Naive thymus-derived CD8-positive, alpha-beta T cell (primary cell): Measurements from ENCODE around the gene BLID. TPM values are rescaled to one million over a fixed set of nuclear protein-coding genes. Genes with fewer than 3 reads are reported as not detected.

Experiments
- ATAC-seq, 2 donors: fragments of 150-1000 bp; cut with Tn5 transposase in 1 of 2; sonication (Bioruptor Pico), chemical (Tn5 transposase) in 1 of 2; 1 replicate in 1 of 2; 2 replicates in 1 of 2; pipeline ENCODE4 v1.10.0; 2021; ENCODE audit warnings: mild to moderate bottlenecking in 2 of 2, moderate library complexity in 2 of 2
- POLR2A ChIA-PET: fragments of 350-600 bp; sonication (Branson Sonifier 250); formaldehyde crosslinking; loops from one replicate; lab custom pipeline; 2021; ENCODE audit warnings: antibody characterized with exemption; lab: Charles Lee
- DNase-seq, 10 donors: peaks; one replicate each; pipeline versions ENCODE4 v3.0.0 to v3.0.0-alpha.2; 2020 to 2022
- H3K27ac Mint-ChIP-seq, 10 donors: one replicate each; pipeline ENCODE4 v1.8.0; 2020 to 2022; ENCODE audit warnings: mild to moderate bottlenecking in 10 of 10, mixed read lengths in 10 of 10, moderate library complexity in 4 of 10, inconsistent platforms in 1 of 10
- H3K27me3 Mint-ChIP-seq, 5 donors: one replicate each; pipeline ENCODE4 v1.8.0; 2021 to 2022; ENCODE audit warnings: mixed read lengths in 5 of 5
- H3K36me3 Mint-ChIP-seq, 3 donors: one replicate each; pipeline ENCODE4 v1.8.0; 2020 to 2022; ENCODE audit warnings: mixed read lengths in 3 of 3, mild to moderate bottlenecking in 2 of 3, inconsistent platforms in 1 of 3
- H3K4me1 Mint-ChIP-seq, 4 donors: one replicate each; pipeline ENCODE4 v1.8.0; 2021 to 2022; ENCODE audit warnings: mixed read lengths in 4 of 4
- H3K4me3 Mint-ChIP-seq, 10 donors: one replicate each; pipeline ENCODE4 v1.8.0; 2020 to 2022; ENCODE audit warnings: mild to moderate bottlenecking in 10 of 10, mixed read lengths in 10 of 10, moderate library complexity in 6 of 10, inconsistent platforms in 1 of 10
- H3K9me3 Mint-ChIP-seq, 9 donors: one replicate each; pipeline ENCODE4 v1.8.0; 2020 to 2022; ENCODE audit warnings: mixed read lengths in 9 of 9, mild to moderate bottlenecking in 3 of 9, inconsistent platforms in 1 of 9, moderate library complexity in 1 of 9
- polyA plus RNA-seq, 3 donors: library from polyadenylated mRNA; unstranded; fragments of 300-500 nt; fragmentation: Illumina TruSeq; gene quantifications; one replicate each; pipeline ENCODE4 v1.2.3, GENCODE V29; 2021
- total RNA-seq, 8 experiments: library from RNA in 2 of 8; stranded (reverse) in 2 of 8; gene quantifications; one replicate each; pipeline ENCODE4 v1.2.3 and lab custom pipeline; 2021 to 2026

The BLID gene
- total and polyA plus RNA-seq, 5 experiments from 2014 or later, result not detected

GRCh38 chr11:122108828-122109227 is 7.2 kb downstream of the BLID start:
- Mint-ChIP-seq H3K36me3 (no peaks in the 10 kb centered on the region), H3K27ac (no peak overlapping the region), H3K27me3 (peaks cover 16 to 52% (median 26%) of the 10 kb centered on the region in 5 donors), H3K4me1 (no peaks in the 10 kb centered on the region), H3K9me3 (peaks cover 0 to 16% (median 1%) of the 10 kb centered on the region in 9 donors), H3K4me3 (no peak overlapping the region)
- POLR2A ChIA-PET, result no interaction called here
- no peak for ATAC-seq
- DNase-seq, result no peak

DNA sequence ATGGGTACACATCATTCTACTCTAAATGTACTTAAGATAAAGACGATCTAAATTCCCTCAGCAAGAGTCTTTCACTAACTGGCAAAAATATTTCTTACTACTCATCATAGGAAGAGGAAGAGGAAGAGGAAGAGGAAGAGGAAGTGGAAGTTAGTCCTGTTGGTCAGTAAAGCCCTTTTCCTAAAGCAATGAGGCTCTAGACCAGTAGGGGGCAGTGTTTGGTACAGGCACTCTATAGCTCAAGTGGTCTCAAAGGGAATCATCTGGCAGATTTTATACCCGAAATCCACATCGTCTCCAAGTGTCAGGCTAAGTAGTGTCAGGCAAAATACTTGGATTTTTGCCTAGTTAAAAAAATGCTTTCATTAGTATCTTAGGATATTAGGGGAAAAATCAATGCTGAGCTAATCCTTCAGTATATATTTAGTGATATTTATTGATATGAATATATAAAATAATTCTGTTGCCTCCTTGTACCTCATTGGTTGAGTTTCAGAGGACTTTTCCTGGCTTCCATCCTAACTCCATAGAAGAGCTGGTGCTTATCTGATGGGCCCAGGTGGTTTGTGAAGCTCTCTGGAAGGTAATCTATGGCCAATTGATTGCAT is 7.7 kb downstream of the BLID start:
- ATAC-seq (no peak), DNase-seq (no peak)
- Mint-ChIP-seq H3K9me3 (peaks cover 0 to 16% (median 1%) of the 10 kb centered on the region in 9 donors), H3K27me3 (peaks cover 16 to 53% (median 26%) of the 10 kb centered on the region in 5 donors), H3K27ac (no peak overlapping the region), H3K36me3 (no peaks in the 10 kb centered on the region), H3K4me3 (no peak overlapping the region), H3K4me1 (no peaks in the 10 kb centered on the region)
- POLR2A ChIA-PET, result no interaction called here

DNA sequence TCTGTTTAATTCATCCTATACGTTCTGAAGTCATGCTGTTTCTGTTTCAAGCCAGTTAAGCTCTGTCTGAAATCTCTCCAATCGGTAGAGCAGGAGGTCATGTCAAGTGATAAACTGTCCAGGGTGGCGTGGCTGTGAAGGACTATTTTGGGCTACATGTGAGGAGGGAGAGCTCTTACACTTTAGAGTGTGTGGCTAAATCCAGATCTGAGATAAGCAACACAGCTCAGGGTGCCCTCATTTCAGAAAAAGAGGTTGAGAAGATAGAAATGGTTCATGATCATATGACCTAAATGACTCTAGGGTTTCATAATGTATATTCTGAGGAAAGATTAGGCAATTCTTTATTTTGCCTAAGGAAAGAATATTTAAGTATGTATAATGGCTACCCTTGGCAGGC is 8.4 kb downstream of the BLID start:
- Mint-ChIP-seq H3K4me3 (no peak overlapping the region), H3K36me3 (no peaks in the 10 kb centered on the region), H3K27ac (no peak overlapping the region), H3K9me3 (peaks cover 0 to 14% (median 1%) of the 10 kb centered on the region in 9 donors), H3K4me1 (no peaks in the 10 kb centered on the region), H3K27me3 (peaks cover 16 to 53% (median 25%) of the 10 kb centered on the region in 5 donors)
- no peak for DNase-seq
- POLR2A ChIA-PET, result no interaction called here
- ATAC-seq, result no peak

GRCh38 chr11:122107045-122107444 is 9.0 kb downstream of the BLID start:
- no peak overlapping the region for H3K4me3 Mint-ChIP-seq

GRCh38 chr11:122105044-122105758 is 10.8 kb downstream of the BLID start:
- H3K36me3 Mint-ChIP-seq, result no peaks in the 10 kb centered on the region
- no peak overlapping the region for H3K4me3 Mint-ChIP-seq
- no peak for DNase-seq

More at GRCh38 chr11:122107045-122107444, 9.0 kb downstream of the BLID start:
- POLR2A ChIA-PET, result no interaction called here
- no peak overlapping the region for H3K27ac Mint-ChIP-seq
- no peak for ATAC-seq
- no peaks in the 10 kb centered on the region for H3K36me3 Mint-ChIP-seq
- H3K27me3 Mint-ChIP-seq, result peaks cover 16 to 53% (median 25%) of the 10 kb centered on the region in 5 donors
- peaks cover 0 to 14% (median 1%) of the 10 kb centered on the region in 9 donors for H3K9me3 Mint-ChIP-seq
- DNase-seq, result no peak
- no peaks in the 10 kb centered on the region for H3K4me1 Mint-ChIP-seq

GRCh38 chr11:122104341-122104740 is 11.7 kb downstream of the BLID start:
- Mint-ChIP-seq H3K4me1 (peaks cover 0 to 12% (median 7%) of the 10 kb centered on the region in 4 donors), H3K27me3 (peaks cover 27 to 44% (median 32%) of the 10 kb centered on the region in 5 donors)
- no peak for ATAC-seq

More at GRCh38 chr11:122105044-122105758, 10.8 kb downstream of the BLID start:
- no peak for ATAC-seq
- POLR2A ChIA-PET, result no interaction called here
- H3K27me3 Mint-ChIP-seq, result peaks cover 23 to 53% (median 28%) of the 10 kb centered on the region in 5 donors
- H3K4me1 Mint-ChIP-seq, result peaks cover 0 to 7% (median 3%) of the 10 kb centered on the region in 4 donors
- H3K27ac Mint-ChIP-seq, result no peak overlapping the region
- H3K9me3 Mint-ChIP-seq, result peaks cover 0 to 14% (median 1%) of the 10 kb centered on the region in 9 donors

DNA sequence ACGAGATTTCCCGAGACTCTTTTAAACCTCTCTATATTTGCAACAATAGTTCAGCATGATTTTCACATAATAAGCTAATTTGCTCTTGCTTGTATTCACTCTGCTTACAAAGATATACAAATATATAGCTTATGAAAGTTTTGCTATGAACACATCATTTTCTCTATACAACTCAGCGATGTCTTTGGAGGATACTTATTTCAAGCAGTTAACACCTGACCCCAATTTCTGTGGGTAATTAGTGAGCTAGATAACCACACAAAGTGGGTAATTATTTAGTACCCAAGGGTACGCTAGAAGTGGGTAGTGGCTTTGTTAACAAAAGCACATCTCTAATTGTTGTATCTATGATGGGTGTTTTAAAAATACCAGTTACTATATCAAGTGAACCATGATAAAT is 12.3 kb downstream of the BLID start:
- H3K4me1 Mint-ChIP-seq, result peaks cover 0 to 12% (median 7%) of the 10 kb centered on the region in 4 donors
- peaks cover 27 to 40% (median 36%) of the 10 kb centered on the region in 5 donors for H3K27me3 Mint-ChIP-seq
- no peak overlapping the region for H3K27ac Mint-ChIP-seq
- H3K36me3 Mint-ChIP-seq, result no peaks in the 10 kb centered on the region
- H3K9me3 Mint-ChIP-seq, result peaks cover 0 to 14% (median 0%) of the 10 kb centered on the region in 9 donors
- ATAC-seq (no peak), DNase-seq (no peak)
- POLR2A ChIA-PET, result no interaction called here
- no peak overlapping the region for H3K4me3 Mint-ChIP-seq

More at GRCh38 chr11:122104341-122104740, 11.7 kb downstream of the BLID start:
- Mint-ChIP-seq H3K36me3 (no peaks in the 10 kb centered on the region), H3K4me3 (no peak overlapping the region), H3K9me3 (peaks cover 0 to 14% (median 0%) of the 10 kb centered on the region in 9 donors), H3K27ac (no peak overlapping the region)
- POLR2A ChIA-PET, result no interaction called here
- DNase-seq, result no peak

DNA sequence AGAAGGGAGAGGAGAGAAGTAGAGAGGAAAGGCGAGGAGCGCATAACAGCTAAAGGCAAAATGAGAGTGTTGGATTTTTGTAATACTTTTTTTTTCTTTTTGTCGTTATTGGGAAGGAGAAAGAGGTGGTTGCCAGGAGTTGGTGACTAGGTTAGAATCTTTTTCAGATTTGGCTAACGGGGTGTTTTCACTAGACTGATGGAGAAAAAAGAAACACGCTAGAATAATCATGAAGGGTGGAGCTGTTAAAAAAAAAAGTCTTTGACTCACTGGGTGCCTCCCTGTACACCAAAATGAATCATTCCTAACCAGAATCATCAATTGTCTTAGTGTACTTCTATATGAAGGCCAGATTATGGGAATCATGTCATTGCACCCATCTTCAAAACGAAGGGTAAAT is 12.7 kb downstream of the BLID start:
- Mint-ChIP-seq H3K4me3 (no peak overlapping the region), H3K27ac (no peak overlapping the region), H3K9me3 (peaks cover 0 to 14% (median 0%) of the 10 kb centered on the region in 9 donors), H3K36me3 (no peaks in the 10 kb centered on the region), H3K27me3 (peaks cover 27 to 40% (median 36%) of the 10 kb centered on the region in 5 donors), H3K4me1 (peaks cover 0 to 12% (median 7%) of the 10 kb centered on the region in 4 donors)
- POLR2A ChIA-PET, result no interaction called here
- ATAC-seq, result no peak
- no peak for DNase-seq

- ATAC-seq, result no peak
- Mint-ChIP-seq H3K4me1 (peaks cover 0 to 12% (median 7%) of the 10 kb centered on the region in 4 donors), H3K9me3 (peaks cover 0 to 12% (median 0%) of the 10 kb centered on the region in 9 donors), H3K27me3 (peaks cover 31 to 49% (median 40%) of the 10 kb centered on the region in 5 donors), H3K4me3 (no peak overlapping the region), H3K27ac (no peak overlapping the region), H3K36me3 (no peaks in the 10 kb centered on the region)
- POLR2A ChIA-PET, result no interaction called here
- DNase-seq, result no peak
These were observed 13.6 kb downstream of the BLID start for GRCh38 chr11:122102426-122102825.

- POLR2A ChIA-PET, result no interaction called here
- Mint-ChIP-seq H3K4me1 (peaks cover 0 to 12% (median 7%) of the 10 kb centered on the region in 4 donors), H3K27ac (no peak overlapping the region), H3K4me3 (peak overlapping the region in 2 of 10 donors; percentile 49 to 69), H3K36me3 (no peaks in the 10 kb centered on the region), H3K9me3 (peaks cover 0 to 12% (median 0%) of the 10 kb centered on the region in 9 donors), H3K27me3 (peaks cover 32 to 50% (median 37%) of the 10 kb centered on the region in 5 donors)
- no peak for DNase-seq
- no peak for ATAC-seq
These were observed 14.3 kb downstream of the BLID start for GRCh38 chr11:122101625-122102291.

DNA sequence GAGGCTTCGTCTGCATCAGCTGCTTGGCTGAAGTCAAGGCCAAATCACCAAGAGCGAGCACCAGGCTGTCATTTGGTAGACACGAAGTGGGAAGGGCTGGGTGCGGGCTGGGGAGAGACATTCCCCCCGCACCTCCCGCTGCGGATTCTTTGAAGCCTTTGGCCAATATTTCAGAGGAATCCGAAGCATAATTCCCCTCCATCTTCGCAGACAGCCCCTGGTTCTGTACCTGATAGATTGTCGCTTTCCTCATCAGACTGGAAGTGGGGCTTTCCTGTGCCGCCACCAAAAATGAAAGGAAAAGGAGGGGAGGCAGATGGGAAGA is 15.3 kb downstream of the BLID start:
- H3K27ac Mint-ChIP-seq, result no peak overlapping the region
- POLR2A ChIA-PET, result no interaction called here
- ATAC-seq (no peak), DNase-seq (no peak)
- H3K4me3 Mint-ChIP-seq, result peak overlapping the region in 9 of 10 donors; percentile 16 to 69 (median 41)
- peaks cover 0 to 7% (median 0%) of the 10 kb centered on the region in 9 donors for H3K9me3 Mint-ChIP-seq
- peaks cover 29 to 53% (median 38%) of the 10 kb centered on the region in 5 donors for H3K27me3 Mint-ChIP-seq
- peaks cover 0 to 12% (median 7%) of the 10 kb centered on the region in 4 donors for H3K4me1 Mint-ChIP-seq
- no peaks in the 10 kb centered on the region for H3K36me3 Mint-ChIP-seq

DNA sequence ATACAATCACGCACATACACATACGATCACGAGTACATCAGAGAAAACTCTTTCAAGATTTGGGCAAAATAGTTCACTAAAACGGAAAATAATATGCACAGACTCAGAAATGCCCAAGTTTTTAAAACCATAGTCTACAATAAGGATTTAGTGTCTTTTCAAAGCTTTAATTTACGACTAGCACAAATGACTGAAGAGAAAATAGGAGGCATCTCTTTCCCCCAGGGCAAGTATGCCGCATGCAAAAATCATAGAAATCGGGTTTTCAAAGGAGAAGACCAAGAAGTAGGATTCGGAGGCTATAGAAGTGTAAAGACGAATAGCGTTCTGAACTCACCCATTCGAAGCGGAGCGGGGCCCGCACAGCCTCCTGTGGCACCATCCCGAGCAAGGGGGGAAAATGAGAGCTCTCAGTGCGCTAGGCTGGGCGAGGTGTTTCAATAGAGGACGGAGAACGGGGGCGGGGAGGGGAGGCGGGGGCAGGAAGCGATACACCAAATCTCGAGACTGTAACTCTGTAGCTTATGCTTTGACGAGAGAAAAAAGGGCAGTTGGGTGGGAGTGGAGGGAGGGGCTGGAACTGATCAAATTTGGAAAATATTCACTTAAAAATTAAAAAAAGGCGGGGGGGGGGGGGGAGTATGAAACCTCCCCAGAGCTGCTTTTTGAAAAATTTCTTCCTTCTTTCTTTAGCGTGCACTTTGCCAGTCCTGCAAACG is 15.8 kb downstream of the BLID start:
- H3K4me3 Mint-ChIP-seq, result peak overlapping the region in 9 of 10 donors; percentile 16 to 76 (median 50)
- peaks cover 0 to 12% (median 7%) of the 10 kb centered on the region in 4 donors for H3K4me1 Mint-ChIP-seq
- DNase-seq (no peak), ATAC-seq (no peak)
- H3K9me3 Mint-ChIP-seq, result peaks cover 0 to 6% (median 0%) of the 10 kb centered on the region in 9 donors
- no peak overlapping the region for H3K27ac Mint-ChIP-seq
- peaks cover 26 to 51% (median 36%) of the 10 kb centered on the region in 5 donors for H3K27me3 Mint-ChIP-seq
- POLR2A ChIA-PET, result no interaction called here
- H3K36me3 Mint-ChIP-seq, result no peaks in the 10 kb centered on the region
